ENCODE measurements around the gene CHDH. TPM values are rescaled to one million over a fixed set of nuclear protein-coding genes. Genes with fewer than 3 reads are reported as not detected.
A peak's percentile ranks its signal among the peaks of the same experiment; 100 is the strongest.

The CHDH gene
- total RNA-seq, 6 experiments from 2014 or later: 25.0 to 49.1 (median 39.4) TPM

- no peaks in the 10 kb centered on the region for H3K9me3 ChIP-seq
- 21% methylated on average over 8 of the region's 9 CpGs for WGBS (ENCODE audit: insufficient coverage, low coverage, low lambda C conversion rate, missing lambda C conversion rate)
- H3K27ac ChIP-seq: peak overlapping the region; percentile 97 to 100 (median 99)
- H3K36me3 ChIP-seq: peaks cover 0 to 6% (median 2%) of the 10 kb centered on the region in 4 donors
- intact Hi-C loops (cut with DNase I): no loop called here
- no peaks in the 10 kb centered on the region for H3K27me3 ChIP-seq
- H3K4me1 ChIP-seq: peaks cover 0 to 31% (median 13%) of the 10 kb centered on the region in 4 donors
- peak overlapping the region; percentile 64 to 76 (median 74) for H3K4me3 ChIP-seq
- peak; percentile 1 to 6 (median 3) for ATAC-seq
- peak in 1 of 3 donors; percentile 63 for DNase-seq
- no peak for TF ChIP-seq POLR2A (IDR thresholded peaks at IDR 0.05)
- TF ChIP-seq, protein P1, sequence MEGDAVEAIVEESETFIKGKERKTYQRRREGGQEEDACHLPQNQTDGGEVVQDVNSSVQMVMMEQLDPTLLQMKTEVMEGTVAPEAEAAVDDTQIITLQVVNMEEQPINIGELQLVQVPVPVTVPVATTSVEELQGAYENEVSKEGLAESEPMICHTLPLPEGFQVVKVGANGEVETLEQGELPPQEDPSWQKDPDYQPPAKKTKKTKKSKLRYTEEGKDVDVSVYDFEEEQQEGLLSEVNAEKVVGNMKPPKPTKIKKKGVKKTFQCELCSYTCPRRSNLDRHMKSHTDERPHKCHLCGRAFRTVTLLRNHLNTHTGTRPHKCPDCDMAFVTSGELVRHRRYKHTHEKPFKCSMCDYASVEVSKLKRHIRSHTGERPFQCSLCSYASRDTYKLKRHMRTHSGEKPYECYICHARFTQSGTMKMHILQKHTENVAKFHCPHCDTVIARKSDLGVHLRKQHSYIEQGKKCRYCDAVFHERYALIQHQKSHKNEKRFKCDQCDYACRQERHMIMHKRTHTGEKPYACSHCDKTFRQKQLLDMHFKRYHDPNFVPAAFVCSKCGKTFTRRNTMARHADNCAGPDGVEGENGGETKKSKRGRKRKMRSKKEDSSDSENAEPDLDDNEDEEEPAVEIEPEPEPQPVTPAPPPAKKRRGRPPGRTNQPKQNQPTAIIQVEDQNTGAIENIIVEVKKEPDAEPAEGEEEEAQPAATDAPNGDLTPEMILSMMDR (IDR thresholded peaks at IDR 0.05): no peak
Measured at GRCh38 chr3:53844262-53845102, 1.7 kb downstream of the CHDH start.

- H3K27ac ChIP-seq: peak overlapping the region; percentile 97 to 100 (median 99)
- 28% methylated on average over 6 of the region's 10 CpGs for WGBS (ENCODE audit: insufficient coverage, low coverage, low lambda C conversion rate, missing lambda C conversion rate)
- DNase-seq: peak; percentile 51 to 75 (median 75)
- H3K27me3 ChIP-seq: no peaks in the 10 kb centered on the region
- TF ChIP-seq POLR2A (IDR thresholded peaks at IDR 0.05): no peak
- TF ChIP-seq, protein P1 (IDR thresholded peaks at IDR 0.05): no peak
- H3K36me3 ChIP-seq: peaks cover 0 to 15% (median 8%) of the 10 kb centered on the region in 4 donors
- no peaks in the 10 kb centered on the region for H3K9me3 ChIP-seq
- intact Hi-C loops (cut with DNase I): no loop called here
- H3K4me3 ChIP-seq: peak overlapping the region in 2 of 3 donors; percentile 74 to 76
- peak; percentile 18 to 42 (median 30) for ATAC-seq
- H3K4me1 ChIP-seq: peaks cover 0 to 31% (median 13%) of the 10 kb centered on the region in 4 donors
Measured at GRCh38 chr3:53843195-53844177, 2.7 kb downstream of the CHDH start.

DNA sequence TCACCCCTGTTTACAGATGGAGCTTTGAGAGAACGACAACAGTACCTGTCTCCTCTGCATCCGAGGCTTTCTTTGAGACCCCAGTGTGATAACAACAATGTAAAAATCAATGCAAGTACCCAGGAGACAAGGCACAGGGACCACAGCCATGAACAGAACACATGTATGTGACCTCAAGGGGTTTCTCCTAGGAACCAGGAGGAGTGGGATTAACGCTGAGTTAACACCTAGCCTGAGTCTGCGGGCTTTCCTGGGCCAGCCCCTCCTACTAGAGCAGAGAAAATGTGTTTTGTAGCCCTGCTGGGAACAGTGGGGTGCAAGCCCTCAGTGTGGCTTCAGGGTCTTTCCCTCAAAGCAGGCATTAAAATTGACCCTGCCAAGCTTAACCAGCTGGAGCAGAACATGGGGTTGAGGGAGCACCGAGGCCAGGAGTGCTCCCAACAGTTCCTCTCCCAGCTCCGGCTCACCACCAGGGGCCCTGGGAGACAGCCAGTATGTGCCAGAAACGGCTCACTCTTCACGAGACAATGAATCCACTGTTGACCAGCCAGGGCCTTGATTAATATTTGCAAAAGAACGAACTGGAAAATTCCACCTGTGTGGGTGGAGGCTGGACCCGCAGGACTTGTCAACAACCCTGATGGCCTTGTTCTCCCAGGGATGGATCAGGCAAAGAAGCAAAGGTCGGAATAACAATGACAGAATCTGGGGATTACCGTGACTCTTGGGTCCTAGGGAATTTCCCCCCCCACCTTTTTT lies 3.6 kb downstream of the CHDH start:
- peak overlapping the region; percentile 97 to 100 (median 99) for H3K27ac ChIP-seq
- ATAC-seq (peak; percentile 63 to 77 (median 70)), DNase-seq (peak; percentile 84 to 94 (median 94))

More for the DNA sequence above, 3.6 kb downstream of the CHDH start:
- H3K27me3 ChIP-seq: no peaks in the 10 kb centered on the region
- H3K36me3 ChIP-seq: peaks cover 0 to 20% (median 12%) of the 10 kb centered on the region in 4 donors
- WGBS (ENCODE audit: insufficient coverage, low coverage, low lambda C conversion rate, missing lambda C conversion rate): 22% methylated on average over 10 of the region's 12 CpGs
- TF ChIP-seq, protein P1 (IDR thresholded peaks at IDR 0.05): peak; percentile 32 to 62 (median 50)
- no peak for TF ChIP-seq POLR2A (IDR thresholded peaks at IDR 0.05)
- intact Hi-C loops (cut with DNase I): no loop called here
- no peaks in the 10 kb centered on the region for H3K9me3 ChIP-seq
- H3K4me1 ChIP-seq: peaks cover 0 to 31% (median 13%) of the 10 kb centered on the region in 4 donors
- peak overlapping the region in 2 of 3 donors; percentile 13 to 76 for H3K4me3 ChIP-seq

All from right lobe of liver (tissue), 6 donors.